Stimulated activated CD8-positive, alpha-beta memory T cell treated with anti-CD3 and anti-CD28 coated beads, Interleukin-15, amount 100 ng/mL, for 48 hours (primary cell): ENCODE measurements around the gene WNK2.

Experiments used
- DNase-seq, 2 donors: peaks; one replicate each; pipeline ENCODE4 v3.0.0-alpha.2; 2020; ENCODE audit warnings: low read depth in 2 of 2

Gene WNK2

GRCh38 chr9:93200449-93200742 is 16.5 kb downstream of the WNK2 start:
- no peak for DNase-seq

- no peak for DNase-seq
Observed at GRCh38 chr9:93200989-93201334, 17.0 kb downstream of the WNK2 start.

GRCh38 chr9:93203026-93203717 is 19.2 kb downstream of the WNK2 start:
- no peak for DNase-seq

GRCh38 chr9:93203718-93204469 is 20.0 kb downstream of the WNK2 start:
- DNase-seq: no peak

- DNase-seq: no peak
Observed at GRCh38 chr9:93204470-93205043, 20.6 kb downstream of the WNK2 start.

- DNase-seq: no peak
Observed at GRCh38 chr9:93205045-93205768, 21.3 kb downstream of the WNK2 start.

- no peak for DNase-seq
Observed at GRCh38 chr9:93205896-93206575, 22.1 kb downstream of the WNK2 start.

- DNase-seq: no peak
Observed at GRCh38 chr9:93206576-93207155, 22.7 kb downstream of the WNK2 start.

GRCh38 chr9:93207326-93207814 is 23.4 kb downstream of the WNK2 start:
- no peak for DNase-seq

GRCh38 chr9:93207860-93208734 is 24.2 kb downstream of the WNK2 start:
- no peak for DNase-seq

GRCh38 chr9:93209097-93209496 is 25.2 kb downstream of the WNK2 start:
- DNase-seq: no peak

GRCh38 chr9:93209576-93210323 is 25.8 kb downstream of the WNK2 start:
- DNase-seq: no peak

- DNase-seq: no peak
Observed at GRCh38 chr9:93210324-93210973, 26.5 kb downstream of the WNK2 start.

GRCh38 chr9:93210974-93211653 is 27.2 kb downstream of the WNK2 start:
- no peak for DNase-seq

- no peak for DNase-seq
Observed at GRCh38 chr9:93211654-93212001, 27.7 kb downstream of the WNK2 start.

- no peak for DNase-seq
Observed at GRCh38 chr9:93212409-93212808, 28.5 kb downstream of the WNK2 start.

GRCh38 chr9:93216073-93216365 is 32.1 kb downstream of the WNK2 start:
- DNase-seq: no peak

GRCh38 chr9:93217706-93218105 is 33.8 kb downstream of the WNK2 start:
- DNase-seq: no peak

GRCh38 chr9:93218161-93218560 is 34.2 kb downstream of the WNK2 start:
- no peak for DNase-seq
